ENCODE measurements around the gene PTPN1. TPM values are rescaled to one million over a fixed set of nuclear protein-coding genes. Genes with fewer than 3 reads are reported as not detected.

Gene PTPN1
- total and polyA plus RNA-seq, 8 donors: 10.8 to 26.8 (median 16.8) TPM

DNA sequence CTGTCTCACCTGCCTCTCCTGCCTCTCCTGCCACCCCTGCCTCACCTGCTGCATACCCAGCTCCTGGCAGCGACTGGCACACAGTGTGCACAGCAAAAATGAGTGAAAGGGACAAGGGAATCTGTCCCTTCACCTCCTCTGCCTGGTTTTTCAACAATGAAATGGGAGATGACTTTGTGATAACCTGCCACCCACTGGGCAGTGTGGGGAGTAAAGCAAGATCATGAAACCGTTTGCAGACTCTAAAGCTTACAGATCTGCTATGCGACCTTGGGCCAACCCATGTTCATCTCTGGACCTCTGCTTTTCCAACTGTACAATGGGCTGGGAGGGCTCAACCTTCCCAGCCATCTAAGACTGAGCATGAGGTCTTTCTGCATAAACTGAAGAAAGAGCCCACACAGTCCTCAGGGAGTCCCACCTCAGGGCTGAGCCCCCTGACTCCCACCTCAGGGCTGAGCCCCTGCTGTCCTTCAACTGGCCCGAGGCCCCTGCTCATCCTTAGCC, 100.1 kb downstream of the PTPN1 start:
- TF ChIP-seq POLR2AphosphoS5 (IDR thresholded peaks at IDR 0.05): no peak
- intact Hi-C loops (cut with DNase I; ENCODE audit: low total_unique reads): no loop called here

DNA sequence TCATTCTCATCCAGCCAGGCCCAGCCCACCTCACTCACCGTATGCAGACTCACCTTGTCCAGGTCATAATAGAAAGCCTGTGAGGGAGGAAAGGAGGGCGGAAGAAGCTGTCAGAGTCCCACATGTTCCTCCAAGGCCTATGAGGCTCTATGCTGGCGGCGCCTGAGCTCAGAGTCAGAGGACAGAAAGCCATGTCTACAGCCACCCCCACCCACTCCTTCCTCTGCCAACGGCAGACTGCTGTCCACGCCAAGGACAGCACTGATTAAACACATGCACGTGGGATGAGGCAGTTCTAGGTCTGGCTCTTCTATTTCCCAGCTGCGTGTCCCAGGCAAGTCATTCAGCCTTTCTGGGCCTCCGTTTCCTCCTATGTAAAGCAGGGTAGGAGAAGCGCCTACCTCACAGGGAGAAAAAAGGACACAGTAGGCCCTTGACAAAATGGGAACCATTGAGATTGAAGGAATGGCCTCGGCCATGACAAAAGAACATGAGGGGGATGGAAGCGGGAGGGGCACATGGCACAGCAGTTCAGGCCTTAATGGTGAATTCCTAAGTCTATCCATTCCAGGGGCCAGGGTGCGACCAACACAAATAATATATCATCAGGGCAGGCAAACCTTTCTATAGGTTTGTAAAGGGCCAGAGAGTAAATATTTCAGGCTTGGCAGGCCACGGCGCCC, 101.1 kb downstream of the PTPN1 start:
- no peak overlapping the region for H3K27ac ChIP-seq
- no peaks in the 10 kb centered on the region for H3K9me3 ChIP-seq
- intact Hi-C loops (cut with DNase I; ENCODE audit: low total_unique reads): no loop called here
- H3K27me3 ChIP-seq: peaks cover 0 to 7% (median 0%) of the 10 kb centered on the region in 3 donors
- H3K4me3 ChIP-seq: no peak overlapping the region
- DNase-seq: no peak
- TF ChIP-seq, protein P1, sequence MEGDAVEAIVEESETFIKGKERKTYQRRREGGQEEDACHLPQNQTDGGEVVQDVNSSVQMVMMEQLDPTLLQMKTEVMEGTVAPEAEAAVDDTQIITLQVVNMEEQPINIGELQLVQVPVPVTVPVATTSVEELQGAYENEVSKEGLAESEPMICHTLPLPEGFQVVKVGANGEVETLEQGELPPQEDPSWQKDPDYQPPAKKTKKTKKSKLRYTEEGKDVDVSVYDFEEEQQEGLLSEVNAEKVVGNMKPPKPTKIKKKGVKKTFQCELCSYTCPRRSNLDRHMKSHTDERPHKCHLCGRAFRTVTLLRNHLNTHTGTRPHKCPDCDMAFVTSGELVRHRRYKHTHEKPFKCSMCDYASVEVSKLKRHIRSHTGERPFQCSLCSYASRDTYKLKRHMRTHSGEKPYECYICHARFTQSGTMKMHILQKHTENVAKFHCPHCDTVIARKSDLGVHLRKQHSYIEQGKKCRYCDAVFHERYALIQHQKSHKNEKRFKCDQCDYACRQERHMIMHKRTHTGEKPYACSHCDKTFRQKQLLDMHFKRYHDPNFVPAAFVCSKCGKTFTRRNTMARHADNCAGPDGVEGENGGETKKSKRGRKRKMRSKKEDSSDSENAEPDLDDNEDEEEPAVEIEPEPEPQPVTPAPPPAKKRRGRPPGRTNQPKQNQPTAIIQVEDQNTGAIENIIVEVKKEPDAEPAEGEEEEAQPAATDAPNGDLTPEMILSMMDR (IDR thresholded peaks at IDR 0.05): no peak
- TF ChIP-seq POLR2AphosphoS5 (IDR thresholded peaks at IDR 0.05): no peak
- TF ChIP-seq POLR2A (IDR thresholded peaks at IDR 0.05): no peak
- TF ChIP-seq EP300 (IDR thresholded peaks at IDR 0.05): no peak
- H3K4me1 ChIP-seq: no peaks in the 10 kb centered on the region
- H3K36me3 ChIP-seq: peaks cover 0 to 45% (median 20%) of the 10 kb centered on the region in 4 donors
- 72 to 78% (median 75%) methylated on average over 15 of the region's 15 CpGs for WGBS, 5 donors

More for the DNA sequence above, 100.1 kb downstream of the PTPN1 start:
- Histone ChIP-seq H3K9me3 (no peaks in the 10 kb centered on the region), H3K27ac (no peak overlapping the region), H3K27me3 (peaks cover 0 to 7% (median 0%) of the 10 kb centered on the region in 3 donors), H3K36me3 (peaks cover 0 to 37% (median 18%) of the 10 kb centered on the region in 4 donors), H3K4me1 (no peaks in the 10 kb centered on the region), H3K4me3 (no peak overlapping the region)
- 45 to 62% (median 55%) methylated on average over 3 to 4 of the region's 4 CpGs for WGBS, 5 donors
- DNase-seq: no peak

DNA sequence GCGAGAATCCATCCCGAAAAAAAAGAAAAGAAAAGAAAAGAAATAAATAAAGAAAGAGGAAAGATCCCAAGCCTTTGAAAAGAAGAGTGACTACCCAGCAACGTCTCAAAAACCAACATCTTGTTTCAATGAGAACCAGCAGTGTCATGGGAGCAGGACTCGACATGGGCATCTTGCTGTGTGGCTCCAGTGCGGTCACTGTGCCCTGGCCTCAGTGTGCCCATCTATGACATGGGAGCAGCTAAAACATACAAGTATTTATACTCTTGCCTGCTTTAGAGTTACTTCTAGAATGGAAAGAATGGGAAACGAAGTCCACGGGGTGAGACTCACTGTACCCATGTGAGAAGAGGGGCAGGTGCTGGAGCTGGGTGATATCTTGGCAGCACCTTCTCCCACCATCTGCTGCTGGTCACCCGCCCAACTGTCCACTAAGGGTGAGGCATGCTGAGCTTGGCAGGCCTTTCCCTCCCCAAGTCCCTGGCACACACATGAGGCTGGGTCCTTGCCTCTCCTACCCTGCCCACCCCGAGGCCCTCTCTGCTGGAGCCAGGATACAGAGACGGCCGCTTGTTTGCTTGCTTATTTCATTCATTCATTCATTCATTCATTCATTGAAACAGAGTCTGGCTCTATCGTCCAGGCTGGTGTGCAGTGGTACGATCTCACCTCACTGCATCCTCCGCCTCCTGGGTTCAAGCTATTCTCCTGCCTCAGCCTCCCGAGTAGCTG, 103.4 kb downstream of the PTPN1 start:
- Histone ChIP-seq H3K27ac (no peak overlapping the region), H3K4me1 (no peaks in the 10 kb centered on the region), H3K36me3 (peaks cover 0 to 27% (median 10%) of the 10 kb centered on the region in 4 donors), H3K9me3 (no peaks in the 10 kb centered on the region), H3K27me3 (peaks cover 0 to 7% (median 0%) of the 10 kb centered on the region in 3 donors), H3K4me3 (no peak overlapping the region)
- TF ChIP-seq, protein P1 (IDR thresholded peaks at IDR 0.05): no peak
- no peak for TF ChIP-seq POLR2A (IDR thresholded peaks at IDR 0.05)
- intact Hi-C loops (cut with DNase I; ENCODE audit: low total_unique reads): no loop called here
- WGBS, 5 donors: 89 to 94% (median 92%) methylated on average over 15 of the region's 15 CpGs
- DNase-seq: no peak

DNA sequence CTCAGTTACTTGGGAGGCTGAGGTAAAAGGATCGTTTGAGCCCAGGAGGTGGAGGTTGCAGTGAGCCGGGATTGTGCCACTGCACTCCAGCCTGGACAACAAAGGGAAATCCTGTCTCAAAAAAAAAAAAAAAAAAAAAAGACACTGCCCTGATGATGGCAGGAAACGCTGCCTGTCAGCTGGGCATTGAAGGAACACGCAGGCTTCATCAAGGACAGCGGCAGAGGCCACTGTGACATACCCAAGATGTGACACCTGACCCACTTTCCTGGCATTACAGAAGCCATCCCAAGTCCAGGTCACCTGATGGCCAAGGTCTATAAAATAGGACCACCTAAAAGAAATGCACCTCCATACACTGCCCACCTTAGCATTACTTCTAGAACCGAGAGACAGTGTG, 105.2 kb downstream of the PTPN1 start:
- H3K27ac ChIP-seq: no peak overlapping the region
- TF ChIP-seq POLR2A (IDR thresholded peaks at IDR 0.05) (no peak), POLR2AphosphoS5 (IDR thresholded peaks at IDR 0.05) (no peak), EP300 (IDR thresholded peaks at IDR 0.05) (no peak)
- TF ChIP-seq, protein P1 (IDR thresholded peaks at IDR 0.05): no peak
- no peak overlapping the region for H3K4me3 ChIP-seq
- no peaks in the 10 kb centered on the region for H3K27me3 ChIP-seq
- 84 to 92% (median 88%) methylated on average over 6 of the region's 6 CpGs for WGBS, 5 donors
- peaks cover 0 to 19% (median 5%) of the 10 kb centered on the region in 4 donors for H3K36me3 ChIP-seq
- no peaks in the 10 kb centered on the region for H3K9me3 ChIP-seq
- intact Hi-C loops (cut with DNase I; ENCODE audit: low total_unique reads): no loop called here
- no peak for DNase-seq
- no peaks in the 10 kb centered on the region for H3K4me1 ChIP-seq

All from stomach (tissue), 9 donors.